Cortex of kidney (tissue), 1 donor: ENCODE results near the gene NOS3.
"Not testable (repeated sequence)": the region's sequence is repeated elsewhere in the genome, so short reads cannot be mapped to it uniquely, and the experiment has no call there.

Source experiments
- DNase-seq: peaks from one replicate; lab custom pipeline; 2025; lab: John Stamatoyannopoulos, UW

NOS3 gene

DNA sequence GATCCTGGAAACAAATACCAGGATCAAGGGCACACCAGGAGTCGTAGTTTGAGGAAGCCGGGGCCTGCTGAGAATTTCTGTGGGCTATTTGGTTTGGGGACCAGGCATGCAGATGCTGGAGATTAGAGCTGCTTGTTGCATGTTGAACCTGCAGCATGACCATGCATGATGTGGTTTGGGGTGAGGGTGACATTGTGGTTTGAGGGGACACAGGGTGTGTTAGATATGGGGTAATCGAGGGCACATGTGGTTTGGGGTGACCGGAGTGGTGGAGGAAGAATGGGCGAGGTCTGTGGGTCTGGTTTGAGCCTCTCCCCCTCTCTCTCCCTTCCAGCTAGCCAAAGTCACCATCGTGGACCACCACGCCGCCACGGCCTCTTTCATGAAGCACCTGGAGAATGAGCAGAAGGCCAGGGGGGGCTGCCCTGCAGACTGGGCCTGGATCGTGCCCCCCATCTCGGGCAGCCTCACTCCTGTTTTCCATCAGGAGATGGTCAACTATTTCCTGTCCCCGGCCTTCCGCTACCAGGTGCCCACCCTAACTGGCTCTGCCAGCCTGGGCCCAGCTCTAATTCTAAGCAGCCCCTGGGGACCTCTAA, 10.2 kb downstream of the NOS3 start:
- no peak for DNase-seq

DNA sequence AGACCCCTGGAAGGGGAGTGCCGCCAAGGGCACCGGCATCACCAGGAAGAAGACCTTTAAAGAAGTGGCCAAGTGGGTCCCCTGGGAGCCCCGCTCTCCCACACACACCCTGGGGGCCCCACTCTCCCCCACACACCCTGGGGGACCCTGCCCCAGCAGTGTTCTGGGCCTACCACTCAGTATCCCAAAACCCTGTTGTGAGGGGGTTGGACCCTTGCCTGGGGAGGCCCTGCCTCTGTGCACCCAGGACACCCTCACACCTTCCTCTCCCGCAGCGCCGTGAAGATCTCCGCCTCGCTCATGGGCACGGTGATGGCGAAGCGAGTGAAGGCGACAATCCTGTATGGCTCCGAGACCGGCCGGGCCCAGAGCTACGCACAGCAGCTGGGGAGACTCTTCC, 10.7 kb downstream of the NOS3 start:
- no peak for DNase-seq

DNA sequence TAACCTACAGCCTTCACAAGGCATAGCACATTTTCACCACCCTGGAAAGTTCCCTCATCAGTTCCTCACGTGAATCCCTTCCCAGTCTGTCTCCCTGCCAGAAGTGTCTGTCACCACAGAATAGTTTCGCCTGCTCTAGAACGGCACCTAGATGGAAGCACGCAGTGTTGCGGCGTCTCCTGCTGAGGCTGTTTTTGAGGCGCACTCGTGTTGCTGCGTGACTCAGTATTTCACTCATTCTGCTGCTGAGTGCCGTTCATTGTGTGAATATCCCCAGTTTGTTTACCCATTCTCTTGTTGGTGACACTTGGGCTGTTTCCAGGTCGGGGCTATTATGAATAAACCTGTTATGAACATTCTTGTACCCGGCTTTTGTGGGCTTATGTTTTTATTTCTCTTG, 12.8 kb downstream of the NOS3 start:
- DNase-seq: no peak

DNA sequence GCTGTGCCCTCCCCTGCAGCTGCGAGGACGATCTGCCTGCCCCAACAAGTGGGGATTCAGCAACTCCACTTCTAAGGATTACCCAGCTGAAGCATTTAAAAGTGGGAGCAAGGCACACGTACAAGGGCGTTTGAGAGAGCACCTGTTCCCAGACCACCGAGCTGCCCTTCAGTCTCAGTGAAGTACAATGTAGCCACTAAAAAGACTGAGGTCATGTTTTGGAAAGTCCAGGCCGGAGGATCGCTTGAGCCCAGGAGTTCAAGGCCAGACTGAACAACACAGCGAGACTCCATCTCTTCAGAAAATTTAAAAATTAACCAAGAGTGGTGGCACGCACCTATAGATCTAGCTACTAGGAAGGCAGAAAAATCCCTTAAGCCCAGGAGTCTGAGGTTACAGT, 14.7 kb downstream of the NOS3 start:
- DNase-seq: no peak

DNA sequence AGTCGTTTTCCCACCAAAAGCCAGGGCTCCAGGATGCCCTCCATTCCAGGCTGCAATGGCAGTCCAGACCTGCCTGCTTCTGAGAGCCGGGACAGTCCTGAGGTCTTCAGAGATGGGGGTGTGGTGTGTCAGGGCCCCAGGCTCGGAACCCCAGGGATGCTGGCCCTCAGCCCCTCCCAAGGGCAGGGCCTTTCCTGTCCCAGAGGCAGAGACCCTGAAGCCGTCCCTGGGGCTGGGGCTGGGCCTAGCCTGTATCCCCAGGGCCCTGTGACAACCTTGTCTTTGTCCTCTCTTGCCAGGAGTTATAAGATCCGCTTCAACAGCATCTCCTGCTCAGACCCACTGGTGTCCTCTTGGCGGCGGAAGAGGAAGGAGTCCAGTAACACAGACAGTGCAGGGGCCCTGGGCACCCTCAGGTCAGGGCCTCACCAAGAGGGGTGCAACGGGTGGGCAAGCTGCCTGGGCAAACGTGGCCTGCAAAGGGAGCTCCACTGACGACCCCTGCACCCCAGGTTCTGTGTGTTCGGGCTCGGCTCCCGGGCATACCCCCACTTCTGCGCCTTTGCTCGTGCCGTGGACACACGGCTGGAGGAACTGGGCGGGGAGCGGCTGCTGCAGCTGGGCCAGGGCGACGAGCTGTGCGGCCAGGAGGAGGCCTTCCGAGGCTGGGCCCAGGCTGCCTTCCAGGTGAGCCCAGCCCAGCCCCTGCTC, 15.9 kb downstream of the NOS3 start:
- no peak for DNase-seq

DNA sequence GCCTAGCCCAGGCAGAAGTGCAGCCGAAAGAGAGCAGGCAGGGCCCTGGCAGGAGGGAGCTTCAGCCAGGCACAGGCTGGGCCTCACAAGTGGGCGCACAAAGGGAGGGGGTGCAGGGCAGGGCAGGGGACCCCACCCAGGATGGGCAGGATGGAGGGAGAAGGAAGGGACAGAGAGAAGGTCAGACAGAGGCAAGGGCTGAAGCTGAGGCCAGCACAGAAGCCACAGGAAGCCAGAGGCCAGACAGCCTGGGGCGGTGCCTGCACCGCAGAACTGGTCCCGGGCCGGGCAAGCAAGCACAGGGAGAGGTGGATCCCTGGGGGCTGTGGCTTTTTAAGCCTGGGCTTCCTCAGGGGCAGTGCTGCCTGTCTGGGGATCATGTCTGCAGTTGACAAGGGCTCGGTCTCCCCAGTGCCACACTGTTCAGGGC, 16.7 kb downstream of the NOS3 start:
- no peak for DNase-seq

DNA sequence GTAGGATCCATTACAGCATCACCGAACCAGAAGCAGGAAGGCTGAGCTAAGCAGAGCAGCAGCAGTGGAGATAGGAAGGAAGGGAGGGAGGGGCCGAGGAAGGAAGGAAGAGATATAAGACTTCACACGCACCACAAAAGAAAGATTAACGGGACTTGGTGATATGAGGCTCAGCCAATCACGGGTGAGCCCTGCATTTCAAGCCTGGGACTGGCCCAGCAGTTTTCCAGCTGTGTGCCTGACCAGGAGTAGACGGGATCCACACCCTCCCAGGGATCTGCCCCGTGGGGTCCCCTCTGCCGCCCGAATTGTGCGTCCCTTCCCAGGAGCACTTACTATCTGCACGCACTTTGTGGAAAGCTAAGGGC, 17.3 kb downstream of the NOS3 start:
- DNase-seq: no peak

DNA sequence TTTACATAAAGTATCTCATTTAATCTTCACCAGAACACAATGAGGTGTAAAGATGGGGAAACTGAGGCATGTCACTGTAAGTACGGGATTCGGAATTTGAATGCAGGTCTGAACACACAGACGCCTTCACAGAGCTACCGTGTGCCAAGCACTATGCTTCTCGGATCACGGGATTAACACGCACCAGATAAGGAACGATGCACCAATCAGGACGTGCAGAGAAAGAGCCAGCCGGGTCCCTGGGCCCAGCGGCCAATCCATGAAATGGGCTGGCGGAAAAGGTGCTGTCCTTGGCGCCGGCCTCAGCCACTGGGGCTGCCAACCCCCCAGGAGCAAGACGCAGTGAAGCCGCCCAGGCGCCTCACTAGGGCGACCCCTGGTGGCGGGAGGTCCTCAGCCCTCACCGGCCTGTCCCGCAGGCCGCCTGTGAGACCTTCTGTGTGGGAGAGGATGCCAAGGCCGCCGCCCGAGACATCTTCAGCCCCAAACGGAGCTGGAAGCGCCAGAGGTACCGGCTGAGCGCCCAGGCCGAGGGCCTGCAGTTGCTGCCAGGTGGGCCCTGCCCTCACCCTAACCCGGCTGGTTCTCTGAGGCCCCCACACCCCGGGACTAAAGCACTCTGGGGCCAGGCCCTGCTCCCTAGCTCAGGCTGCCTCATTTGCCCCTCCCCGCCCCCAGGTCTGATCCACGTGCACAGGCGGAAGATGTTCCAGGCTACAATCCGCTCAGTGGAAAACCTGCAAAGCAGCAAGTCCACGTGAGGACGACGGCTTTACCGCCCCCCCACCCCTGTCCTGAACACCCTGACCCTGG, 17.9 kb downstream of the NOS3 start:
- DNase-seq: no peak

DNA sequence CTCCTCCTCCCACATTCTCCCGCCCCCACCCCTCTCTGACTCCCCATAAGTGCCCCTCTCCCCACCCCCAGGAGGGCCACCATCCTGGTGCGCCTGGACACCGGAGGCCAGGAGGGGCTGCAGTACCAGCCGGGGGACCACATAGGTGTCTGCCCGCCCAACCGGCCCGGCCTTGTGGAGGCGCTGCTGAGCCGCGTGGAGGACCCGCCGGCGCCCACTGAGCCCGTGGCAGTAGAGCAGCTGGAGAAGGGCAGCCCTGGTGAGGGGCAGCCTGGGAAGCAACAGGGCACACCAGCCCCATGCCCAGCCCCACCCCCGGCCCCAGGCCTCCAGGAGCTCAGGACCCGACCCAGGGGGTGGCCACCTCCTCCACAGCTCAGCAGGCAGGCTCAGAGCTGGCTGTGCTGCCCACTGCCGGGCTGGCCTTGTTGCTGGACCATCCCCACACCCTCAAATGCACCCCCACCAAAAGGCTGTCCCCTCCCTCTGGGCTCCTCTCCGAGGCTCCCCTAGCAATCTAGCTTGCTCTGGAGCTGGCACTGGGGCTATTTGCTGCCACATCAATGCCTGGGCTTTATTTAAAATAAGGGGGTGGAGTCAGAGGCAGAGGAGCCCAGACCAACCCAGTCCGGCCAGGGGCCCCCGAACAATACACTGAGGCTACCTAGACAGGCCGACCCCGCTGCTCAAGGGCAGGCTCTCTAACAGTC, 18.7 kb downstream of the NOS3 start:
- DNase-seq: no peak

DNA sequence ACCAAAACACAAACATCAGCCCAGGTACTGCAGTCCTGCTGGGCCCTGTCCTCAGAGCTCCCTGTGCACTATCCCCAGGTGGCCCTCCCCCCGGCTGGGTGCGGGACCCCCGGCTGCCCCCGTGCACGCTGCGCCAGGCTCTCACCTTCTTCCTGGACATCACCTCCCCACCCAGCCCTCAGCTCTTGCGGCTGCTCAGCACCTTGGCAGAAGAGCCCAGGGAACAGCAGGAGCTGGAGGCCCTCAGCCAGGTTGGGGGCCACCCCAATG, 19.2 kb downstream of the NOS3 start:
- no peak for DNase-seq

DNA sequence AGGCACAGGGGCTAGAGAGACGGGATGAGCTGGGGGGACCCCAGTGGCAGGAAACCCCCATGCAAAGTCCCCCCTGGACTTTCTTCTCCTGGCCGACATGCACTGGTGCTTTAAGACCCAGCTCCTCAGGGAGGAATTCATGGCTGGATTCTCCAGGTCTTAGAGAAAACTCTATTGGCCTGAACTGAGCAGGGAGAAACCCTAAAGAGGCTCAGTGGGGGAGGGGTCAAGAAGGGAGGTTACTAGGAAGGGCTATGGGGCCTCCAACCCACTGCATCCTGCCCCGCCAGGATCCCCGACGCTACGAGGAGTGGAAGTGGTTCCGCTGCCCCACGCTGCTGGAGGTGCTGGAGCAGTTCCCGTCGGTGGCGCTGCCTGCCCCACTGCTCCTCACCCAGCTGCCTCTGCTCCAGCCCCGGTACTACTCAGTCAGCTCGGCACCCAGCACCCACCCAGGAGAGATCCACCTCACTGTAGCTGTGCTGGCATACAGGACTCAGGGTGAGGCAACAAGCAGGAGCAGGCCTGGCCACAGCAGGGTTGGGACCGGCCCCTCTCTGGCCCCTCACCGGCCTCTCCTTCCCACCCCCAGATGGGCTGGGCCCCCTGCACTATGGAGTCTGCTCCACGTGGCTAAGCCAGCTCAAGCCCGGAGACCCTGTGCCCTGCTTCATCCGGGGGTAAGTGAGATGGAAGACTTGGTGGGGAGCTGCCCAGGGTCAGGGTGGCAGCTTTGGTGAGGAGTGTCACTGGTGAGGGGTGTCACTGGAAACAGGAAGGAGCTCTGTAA, 19.7 kb downstream of the NOS3 start:
- no peak for DNase-seq

DNA sequence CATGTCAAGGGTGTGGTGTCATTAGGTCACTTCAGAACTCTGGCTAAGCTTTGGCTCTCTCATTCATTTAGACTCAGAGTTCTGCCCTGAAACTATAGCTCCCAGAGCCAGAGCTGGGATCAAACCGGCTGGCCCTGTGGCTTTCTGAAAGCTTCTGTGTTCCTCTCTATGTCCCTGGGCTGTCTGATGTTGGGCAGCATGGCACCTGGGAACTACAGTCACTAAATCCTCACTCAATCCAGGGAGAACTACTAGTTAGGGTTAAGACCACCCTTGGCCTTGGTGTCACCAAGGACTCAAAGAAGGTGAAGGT, 20.2 kb downstream of the NOS3 start:
- no peak for DNase-seq

DNA sequence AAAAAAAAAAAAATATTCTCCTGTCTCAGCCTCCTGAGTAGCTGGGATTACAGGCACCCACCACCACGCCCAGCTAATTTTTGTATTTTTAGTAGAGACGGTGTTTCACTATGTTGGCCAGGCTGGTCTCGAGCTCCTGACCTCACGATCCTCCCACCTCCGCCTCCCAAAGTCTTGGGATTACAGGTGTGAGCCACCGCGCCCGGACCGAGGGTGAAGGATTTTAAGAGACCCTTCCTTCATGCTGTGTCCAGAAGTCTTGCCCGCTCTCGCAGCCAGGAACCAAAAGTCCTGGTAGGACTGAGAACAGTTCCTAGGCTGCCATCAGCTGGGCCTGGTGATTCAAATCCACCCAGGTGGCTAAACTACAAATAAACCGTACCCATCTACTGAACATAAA, 20.8 kb downstream of the NOS3 start:
- DNase-seq: not testable (repeated sequence)

DNA sequence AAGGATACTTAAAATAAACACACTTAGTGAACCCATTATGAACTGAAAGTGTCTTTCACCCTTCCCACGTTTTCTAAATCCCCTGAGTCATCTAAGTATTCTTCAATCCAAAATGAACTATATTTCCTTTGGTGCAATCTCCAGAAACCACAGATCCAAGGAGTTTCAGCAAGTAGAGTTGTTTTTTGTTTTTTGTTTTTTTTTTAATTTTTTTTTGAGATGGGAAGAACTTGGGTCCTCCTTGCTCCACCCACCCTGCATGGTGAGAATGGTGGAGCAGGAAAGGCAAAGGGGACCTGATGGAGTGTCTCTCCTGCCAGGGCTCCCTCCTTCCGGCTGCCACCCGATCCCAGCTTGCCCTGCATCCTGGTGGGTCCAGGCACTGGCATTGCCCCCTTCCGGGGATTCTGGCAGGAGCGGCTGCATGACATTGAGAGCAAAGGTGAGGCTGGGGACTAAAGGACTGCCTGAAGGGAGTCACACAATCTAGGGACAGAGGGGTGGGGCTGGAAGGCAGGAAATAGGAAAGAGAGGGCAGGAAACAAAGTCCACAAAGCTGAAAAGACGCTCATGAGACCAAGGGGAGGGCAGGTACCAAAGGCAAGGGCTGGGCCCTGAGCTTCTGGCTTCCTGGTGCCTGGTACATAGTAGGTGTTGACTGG, 21.3 kb downstream of the NOS3 start:
- DNase-seq: no peak

DNA sequence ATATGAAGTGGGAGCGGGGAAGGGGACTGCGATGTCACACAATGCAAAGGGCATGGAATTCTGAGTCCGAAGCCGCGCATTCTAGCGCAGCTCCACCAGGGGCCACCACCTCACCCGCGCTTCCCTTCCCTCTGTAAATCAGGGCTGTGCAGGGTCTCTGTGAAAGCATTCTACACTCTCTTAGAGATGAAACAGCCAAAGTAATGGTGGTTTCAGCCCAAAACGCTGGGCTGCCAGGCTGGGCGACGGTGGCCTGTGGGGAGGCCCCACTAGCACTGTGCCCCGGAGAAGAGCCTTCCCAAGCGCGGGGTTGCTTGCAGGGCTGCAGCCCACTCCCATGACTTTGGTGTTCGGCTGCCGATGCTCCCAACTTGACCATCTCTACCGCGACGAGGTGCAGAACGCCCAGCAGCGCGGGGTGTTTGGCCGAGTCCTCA, 22.1 kb downstream of the NOS3 start:
- DNase-seq: no peak

DNA sequence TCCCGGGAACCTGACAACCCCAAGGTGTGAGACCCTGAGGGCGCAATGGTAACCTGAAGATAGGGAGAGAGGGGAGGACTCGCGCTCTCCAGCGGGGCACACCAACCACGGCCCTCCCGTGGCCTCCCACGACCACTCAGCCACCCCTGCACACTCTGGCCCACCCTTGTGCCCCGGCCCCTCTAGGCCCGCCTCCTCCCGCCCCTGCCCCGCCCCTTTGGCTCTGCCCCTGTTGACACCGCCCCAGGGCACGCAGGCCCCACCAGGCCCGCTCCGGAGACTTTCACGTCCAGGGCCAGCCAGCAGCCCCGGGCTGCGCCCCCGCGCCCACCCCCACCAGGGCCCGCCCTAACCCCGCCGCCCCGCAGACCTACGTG, 22.5 kb downstream of the NOS3 start:
- no peak for DNase-seq

DNA sequence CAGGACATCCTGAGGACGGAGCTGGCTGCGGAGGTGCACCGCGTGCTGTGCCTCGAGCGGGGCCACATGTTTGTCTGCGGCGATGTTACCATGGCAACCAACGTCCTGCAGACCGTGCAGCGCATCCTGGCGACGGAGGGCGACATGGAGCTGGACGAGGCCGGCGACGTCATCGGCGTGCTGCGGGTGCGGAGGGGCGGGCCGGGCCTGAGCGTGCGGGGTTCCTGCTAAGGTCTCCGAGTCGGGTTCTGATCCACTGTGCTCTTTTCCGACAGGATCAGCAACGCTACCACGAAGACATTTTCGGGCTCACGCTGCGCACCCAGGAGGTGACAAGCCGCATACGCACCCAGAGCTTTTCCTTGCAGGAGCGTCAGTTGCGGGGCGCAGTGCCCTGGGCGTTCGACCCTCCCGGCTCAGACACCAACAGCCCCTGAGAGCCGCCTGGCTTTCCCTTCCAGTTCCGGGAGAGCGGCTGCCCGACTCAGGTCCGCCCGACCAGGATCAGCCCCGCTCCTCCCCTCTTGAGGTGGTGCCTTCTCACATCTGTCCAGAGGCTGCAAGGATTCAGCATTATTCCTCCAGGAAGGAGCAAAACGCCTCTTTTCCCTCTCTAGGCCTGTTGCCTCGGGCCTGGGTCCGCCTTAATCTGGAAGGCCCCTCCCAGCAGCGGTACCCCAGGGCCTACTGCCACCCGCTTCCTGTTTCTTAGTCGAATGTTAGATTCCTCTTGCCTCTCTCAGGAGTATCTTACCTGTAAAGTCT, 23.1 kb downstream of the NOS3 start:
- DNase-seq: no peak

DNA sequence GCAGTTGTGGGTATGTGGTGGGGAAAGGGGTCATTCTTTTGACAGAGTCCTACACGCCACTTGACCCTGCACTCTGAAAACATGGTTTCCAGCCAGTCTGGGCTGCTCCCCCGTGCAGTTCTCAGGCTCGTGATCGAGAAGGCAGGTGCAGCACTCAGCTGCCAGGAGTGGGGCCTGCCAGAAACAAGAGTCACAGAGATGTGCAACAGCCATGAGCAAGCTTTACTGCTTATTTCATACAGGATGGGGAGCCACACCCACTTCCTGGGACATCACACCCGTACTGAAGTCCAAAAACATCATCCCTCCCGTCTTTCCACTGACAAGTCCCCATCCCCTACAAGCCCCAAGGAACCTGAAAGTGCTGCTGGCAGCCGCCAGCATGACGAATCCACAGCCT, 24.1 kb downstream of the NOS3 start:
- no peak for DNase-seq

DNA sequence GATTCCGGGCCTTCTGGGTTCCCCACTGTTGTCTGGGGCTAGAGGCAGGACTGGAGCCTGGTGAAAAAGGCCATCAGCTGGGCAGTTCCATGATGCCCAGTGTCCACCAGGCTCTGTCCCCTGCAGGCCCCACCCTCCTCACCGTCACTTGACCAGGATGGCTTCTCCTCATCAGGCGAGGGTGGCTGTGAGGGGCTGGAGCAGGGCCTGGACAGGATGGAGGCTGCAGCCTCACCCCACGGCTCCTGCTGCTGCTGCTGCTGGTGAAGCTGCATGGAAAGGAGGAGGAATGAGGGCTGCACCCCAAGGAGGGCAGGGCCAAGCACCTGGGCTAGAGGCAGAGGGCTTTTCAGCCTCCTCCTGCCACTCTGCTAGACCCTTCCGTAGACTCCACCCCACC, 25.1 kb downstream of the NOS3 start:
- no peak for DNase-seq

DNA sequence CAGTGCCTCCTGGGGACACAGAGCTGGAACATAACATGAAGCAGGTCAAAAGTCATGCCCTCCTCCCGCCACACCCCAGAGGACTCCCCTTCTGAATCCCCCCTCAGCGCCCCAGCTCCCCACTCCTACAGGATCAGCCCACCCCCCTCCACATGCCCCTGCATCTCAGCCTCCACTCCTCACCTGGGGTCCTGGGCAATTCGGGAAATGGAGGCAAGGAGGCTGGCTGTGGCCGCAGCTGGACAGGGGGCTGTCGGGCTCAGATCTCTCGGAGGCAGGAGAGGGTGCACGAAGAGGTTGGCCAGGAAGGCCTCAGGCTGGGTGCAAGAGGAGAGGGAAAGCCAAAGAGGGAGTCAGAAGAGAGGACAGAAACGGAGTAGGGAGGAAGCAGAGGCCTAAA, 25.7 kb downstream of the NOS3 start:
- DNase-seq: no peak

DNA sequence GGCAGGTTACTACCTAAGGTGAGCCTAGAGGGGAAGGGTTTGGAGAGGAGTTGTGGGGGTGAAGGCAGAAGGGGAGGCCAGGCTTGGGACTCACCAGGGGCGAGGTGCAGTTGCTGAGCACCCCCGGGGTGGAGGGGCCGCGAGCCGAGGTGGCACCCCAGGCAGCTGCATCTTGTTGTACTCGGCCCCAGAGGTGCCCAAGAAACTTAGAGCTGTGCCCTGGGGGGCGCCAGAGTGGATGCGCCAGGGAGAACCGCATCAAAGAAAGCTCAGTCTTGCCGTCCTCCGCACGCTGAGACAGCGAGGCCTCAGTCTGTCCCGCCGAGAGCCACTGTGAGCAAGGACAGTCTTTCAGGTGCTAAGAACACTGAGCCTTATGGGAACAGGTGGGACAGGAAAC, 26.1 kb downstream of the NOS3 start:
- DNase-seq: no peak
